OCI-LY7 (cell line): ENCODE measurements around the gene SLC4A4. TPM values are rescaled to one million over a fixed set of nuclear protein-coding genes. Genes with fewer than 3 reads are reported as not detected.

Experiments
- BruUV-seq: library from RNA; stranded (reverse); fragments of 400-500 nt; replicated peaks from 2 replicates; lab custom pipeline; 2021; lab: Mats Ljungman, UMichigan
- CTCF ChIA-PET: fragments of 300-600 bp; sonication (Branson Sonifier 250); formaldehyde crosslinking; loops from one replicate; lab custom pipeline; 2022; ENCODE audit warnings: antibody characterized with exemption; ENCODE audit not compliant: unreplicated experiment; lab: Charles Lee
- POLR2A ChIA-PET: fragments of 300-600 bp; sonication (Branson Sonifier 250); formaldehyde crosslinking; loops from one replicate; lab custom pipeline; 2022; ENCODE audit warnings: antibody characterized with exemption; lab: Charles Lee
- DNase-seq: peaks from one replicate; pipeline ENCODE4 v3.0.0-alpha.2; 2015; ENCODE audit warnings: low spot score
- H2AFZ ChIP-seq: fragments of 200-600 bp; sonication (generic), shearing (Covaris generic); 2 replicates; pipeline ENCODE4 v1.6.1; 2014; ENCODE audit warnings: mild to moderate bottlenecking, antibody characterized with exemption, low read length, moderate library complexity
- H3K27ac ChIP-seq: fragments of 200-600 bp; sonication (generic); 2 replicates; pipeline ENCODE4 v1.5.1; 2014; ENCODE audit warnings: mixed run types, low read depth, mild to moderate bottlenecking, moderate library complexity, low read length, inconsistent platforms; ENCODE audit not compliant: poor library complexity, severe bottlenecking
- H3K36me3 ChIP-seq: fragments of 200-600 bp; sonication (generic); 2 replicates; pipeline ENCODE4 v1.6.1; 2014; ENCODE audit warnings: mild to moderate bottlenecking, antibody characterized with exemption, low read length, moderate library complexity, mixed read lengths; ENCODE audit not compliant: insufficient read depth
- H3K4me1 ChIP-seq: fragments of 200-600 bp; sonication (generic); 2 replicates; pipeline ENCODE4 v1.5.1; 2014; ENCODE audit warnings: mild to moderate bottlenecking, low read length; ENCODE audit not compliant: insufficient read depth, poor library complexity, severe bottlenecking
- H3K4me2 ChIP-seq: fragments of 200-600 bp; sonication (generic); 2 replicates; pipeline ENCODE4 v1.6.1; 2014; ENCODE audit warnings: mild to moderate bottlenecking, low read length
- H3K4me3 ChIP-seq: fragments of 200-600 bp; sonication (generic); 2 replicates; pipeline ENCODE4 v1.5.1; 2014; ENCODE audit warnings: mild to moderate bottlenecking, low read depth, low read length; ENCODE audit not compliant: poor library complexity, severe bottlenecking
- H3K79me2 ChIP-seq: fragments of 200-600 bp; sonication (generic); 2 replicates; pipeline ENCODE4 v1.6.1; 2016; ENCODE audit warnings: low read depth, mild to moderate bottlenecking, low read length, moderate library complexity, mixed read lengths; ENCODE audit not compliant: insufficient read depth
- H3K9me2 ChIP-seq: fragments of 200-600 bp; sonication (generic); 2 replicates; pipeline ENCODE4 v1.6.1; 2016; ENCODE audit warnings: mild to moderate bottlenecking, low read length, mixed read lengths; ENCODE audit not compliant: insufficient read depth
- H3K9me3 ChIP-seq: fragments of 200-600 bp; sonication (generic); 2 replicates; pipeline ENCODE4 v1.6.1; 2014; ENCODE audit warnings: mild to moderate bottlenecking, mixed run types, low read length, mixed read lengths
- H4K20me1 ChIP-seq: fragments of 200-600 bp; sonication (generic); 2 replicates; pipeline ENCODE4 v1.6.1; 2014; ENCODE audit warnings: mild to moderate bottlenecking, antibody characterized with exemption, low read length, moderate library complexity, mixed read lengths; ENCODE audit not compliant: insufficient read depth
- CTCF ChIP-seq: fragments of 200-600 bp; sonication (generic); conservative IDR thresholded peaks from 2 replicates; pipeline ENCODE4 v1.5.1; 2014; ENCODE audit warnings: mild to moderate bottlenecking, antibody characterized with exemption, low read length, moderate library complexity, mixed read lengths
- EZH2phosphoT487 ChIP-seq: fragments of 200-600 bp; sonication (generic); IDR thresholded peaks from 2 replicates; pipeline ENCODE4 v1.6.1; 2018; ENCODE audit warnings: low read depth, borderline replicate concordance, mild to moderate bottlenecking, mixed run types, antibody characterized with exemption, low read length, moderate library complexity, mixed read lengths
- intact Hi-C: fragments of 100-400 bp; cut with micrococcal nuclease; formaldehyde crosslinking; loops from one replicate; pipeline ENCODE4 v1.10.0; 2022; ENCODE audit not compliant: unreplicated experiment
- total RNA-seq, 2 experiments: library from RNA; depleted of rRNA in 1 of 2; stranded (reverse); fragments of >200 nt in 1 of 2; shearing (Covaris generic) in 1 of 2; gene quantifications; 2 replicates each; pipeline ENCODE4 v1.2.3, GENCODE V29; 2014 to 2022

Gene SLC4A4
- total RNA-seq, 2 experiments from 2014 or later: not detected

GRCh38 chr4:71355045-71355444 is 16.2 kb downstream of the SLC4A4 start:
- BruUV-seq: no TSS peak
- no peak for TF ChIP-seq CTCF
- no peak for TF ChIP-seq EZH2phosphoT487
- no peaks in the 10 kb centered on the region for H3K9me2 ChIP-seq
- no peak overlapping the region for H3K4me2 ChIP-seq
- no peaks in the 10 kb centered on the region for H3K36me3 ChIP-seq
- H3K4me1 ChIP-seq: no peaks in the 10 kb centered on the region
- H3K4me3 ChIP-seq: no peak overlapping the region
- ChIA-PET POLR2A (no interaction called here), CTCF (no interaction called here)
- no peak overlapping the region for H2AFZ ChIP-seq
- H3K79me2 ChIP-seq: no peaks in the 10 kb centered on the region
- no peaks in the 10 kb centered on the region for H3K9me3 ChIP-seq
- no peak for DNase-seq
- intact Hi-C loops: no loop called here
- no peaks in the 10 kb centered on the region for H4K20me1 ChIP-seq
- no peak overlapping the region for H3K27ac ChIP-seq

- no peak overlapping the region for H3K27ac ChIP-seq
- DNase-seq: no peak
- no peaks in the 10 kb centered on the region for H3K79me2 ChIP-seq
- CTCF ChIA-PET: no interaction called here
- no peaks in the 10 kb centered on the region for H4K20me1 ChIP-seq
- POLR2A ChIA-PET: no interaction called here
- H3K4me2 ChIP-seq: no peak overlapping the region
- no peaks in the 10 kb centered on the region for H3K9me3 ChIP-seq
- H3K4me1 ChIP-seq: no peaks in the 10 kb centered on the region
- H3K36me3 ChIP-seq: no peaks in the 10 kb centered on the region
- BruUV-seq: no TSS peak
- intact Hi-C loops: no loop called here
- no peak overlapping the region for H3K4me3 ChIP-seq
- H3K9me2 ChIP-seq: no peaks in the 10 kb centered on the region
- H2AFZ ChIP-seq: no peak overlapping the region
- no peak for TF ChIP-seq CTCF
- no peak for TF ChIP-seq EZH2phosphoT487
Measured at GRCh38 chr4:71355971-71356370, 17.2 kb downstream of the SLC4A4 start.

GRCh38 chr4:71356924-71357663 is 18.3 kb downstream of the SLC4A4 start:
- H3K27ac ChIP-seq: no peak overlapping the region
- no peaks in the 10 kb centered on the region for H3K79me2 ChIP-seq
- CTCF ChIA-PET: no interaction called here
- no peak for DNase-seq
- H4K20me1 ChIP-seq: no peaks in the 10 kb centered on the region
- no peak overlapping the region for H3K4me3 ChIP-seq
- POLR2A ChIA-PET: interaction anchor here (0.6 kb wide), 1 partner anchor 612 kb away, joined by 4 read pairs; no protein-coding TSS in a partner anchor
- H2AFZ ChIP-seq: no peak overlapping the region
- H3K9me3 ChIP-seq: no peaks in the 10 kb centered on the region
- no peak for TF ChIP-seq EZH2phosphoT487
- no peak for TF ChIP-seq CTCF
- intact Hi-C loops: no loop called here
- H3K9me2 ChIP-seq: no peaks in the 10 kb centered on the region
- H3K4me2 ChIP-seq: no peak overlapping the region
- BruUV-seq: no TSS peak
- no peaks in the 10 kb centered on the region for H3K4me1 ChIP-seq
- H3K36me3 ChIP-seq: no peaks in the 10 kb centered on the region
